ENCODE measurements around the gene FOXK1.

FOXK1 gene

GRCh38 chr7:4745265-4745919 lies 63.3 kb downstream of the FOXK1 start (continued):
- no peak for TF ChIP-seq ZSCAN4 (tag by site-specific recombination; IDR thresholded peaks at IDR 0.05)
- no peak for TF ChIP-seq ZNF639 (tag by site-specific recombination; IDR thresholded peaks at IDR 0.05)
- no peak for TF ChIP-seq ZSCAN30 (tag by site-specific recombination; IDR thresholded peaks at IDR 0.05)
- TF ChIP-seq ZNF518A (tag by site-specific recombination; conservative IDR thresholded peaks at IDR 0.05; ENCODE audit: low read depth) = no peak
- TF ChIP-seq SCRT1 (tag by site-specific recombination; IDR thresholded peaks at IDR 0.05; ENCODE audit: borderline replicate concordance) = no peak
- TF ChIP-seq PRDM10 (tag by site-specific recombination; IDR thresholded peaks at IDR 0.05) = no peak
- no peak for TF ChIP-seq ZNF514 (tag by site-specific recombination; IDR thresholded peaks at IDR 0.05)
- TF ChIP-seq ZNF830 (tag by site-specific recombination; IDR thresholded peaks at IDR 0.05; ENCODE audit: low read depth) = no peak
- peak; percentile 11; the same call in 1 of the 2 replicates for TF ChIP-seq GLIS2 (tag by site-specific recombination; IDR thresholded peaks at IDR 0.05)
- 0 out of 2 replicates have a peak, but pooled peaks have one; percentile 15 for TF ChIP-seq KLF17 (tag by site-specific recombination; IDR thresholded peaks at IDR 0.05)
- peak; percentile 81 for TF ChIP-seq EGR2 (tag by site-specific recombination; IDR thresholded peaks at IDR 0.05; ENCODE audit: low read depth)
